AG10803 (cell line): ENCODE data around the gene TYMP.

Experiments
- DNase-seq: peaks from one replicate; pipeline ENCODE4 v3.0.0; 2010; ENCODE audit warnings: low read depth
- H3K4me3 ChIP-seq: 2 replicates; pipeline ENCODE4 v1.5.1; 2011; ENCODE audit warnings: mild to moderate bottlenecking, low read length, control low read depth
- TF ChIP-seq, protein P1 (sequence below): conservative IDR thresholded peaks from 2 replicates; pipeline ENCODE4 v1.5.1; 2011; ENCODE audit warnings: mild to moderate bottlenecking, low read length, control low read depth, inconsistent platforms

The TYMP gene

DNA sequence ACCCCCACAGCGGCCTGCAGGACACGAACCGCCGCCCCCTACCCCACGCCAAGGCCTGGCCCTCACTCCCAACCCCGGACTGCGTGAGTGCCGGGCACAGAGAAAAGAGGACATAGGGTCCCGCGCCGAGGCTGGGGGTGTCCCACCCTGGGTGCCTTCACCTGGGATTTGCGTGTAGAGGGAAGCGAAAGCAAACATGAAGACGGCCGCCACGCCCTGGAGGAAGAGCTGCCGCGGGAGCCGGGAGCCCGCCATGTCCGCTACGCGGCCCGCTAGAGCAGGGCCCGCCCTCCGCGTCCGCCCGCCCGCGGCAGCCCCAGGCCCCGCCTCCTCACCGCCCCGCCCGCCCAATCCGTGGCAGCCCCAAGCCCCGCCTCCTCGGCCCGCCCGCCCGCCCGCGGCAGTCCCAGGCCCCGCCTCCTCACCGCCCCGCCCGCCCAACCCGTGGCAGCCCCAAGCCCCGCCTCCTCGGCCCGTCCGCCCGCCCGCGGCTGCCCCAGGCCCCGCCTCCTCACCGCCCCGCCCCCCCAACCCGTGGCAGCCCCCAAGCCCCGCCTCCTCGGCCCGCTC lies 22.3 kb downstream of the TYMP start, which contains the start of gene LMF2:
TSS of gene LMF2 (minus strand) at position 282 of the 570 bp plus-strand sequence. CDS start at position 255, 27 bp downstream.
- H3K4me3 ChIP-seq, result peak within 1 kb of the TSS; percentile 97
- TF ChIP-seq, protein P1, sequence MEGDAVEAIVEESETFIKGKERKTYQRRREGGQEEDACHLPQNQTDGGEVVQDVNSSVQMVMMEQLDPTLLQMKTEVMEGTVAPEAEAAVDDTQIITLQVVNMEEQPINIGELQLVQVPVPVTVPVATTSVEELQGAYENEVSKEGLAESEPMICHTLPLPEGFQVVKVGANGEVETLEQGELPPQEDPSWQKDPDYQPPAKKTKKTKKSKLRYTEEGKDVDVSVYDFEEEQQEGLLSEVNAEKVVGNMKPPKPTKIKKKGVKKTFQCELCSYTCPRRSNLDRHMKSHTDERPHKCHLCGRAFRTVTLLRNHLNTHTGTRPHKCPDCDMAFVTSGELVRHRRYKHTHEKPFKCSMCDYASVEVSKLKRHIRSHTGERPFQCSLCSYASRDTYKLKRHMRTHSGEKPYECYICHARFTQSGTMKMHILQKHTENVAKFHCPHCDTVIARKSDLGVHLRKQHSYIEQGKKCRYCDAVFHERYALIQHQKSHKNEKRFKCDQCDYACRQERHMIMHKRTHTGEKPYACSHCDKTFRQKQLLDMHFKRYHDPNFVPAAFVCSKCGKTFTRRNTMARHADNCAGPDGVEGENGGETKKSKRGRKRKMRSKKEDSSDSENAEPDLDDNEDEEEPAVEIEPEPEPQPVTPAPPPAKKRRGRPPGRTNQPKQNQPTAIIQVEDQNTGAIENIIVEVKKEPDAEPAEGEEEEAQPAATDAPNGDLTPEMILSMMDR, result no peak
- no peak for DNase-seq

DNA sequence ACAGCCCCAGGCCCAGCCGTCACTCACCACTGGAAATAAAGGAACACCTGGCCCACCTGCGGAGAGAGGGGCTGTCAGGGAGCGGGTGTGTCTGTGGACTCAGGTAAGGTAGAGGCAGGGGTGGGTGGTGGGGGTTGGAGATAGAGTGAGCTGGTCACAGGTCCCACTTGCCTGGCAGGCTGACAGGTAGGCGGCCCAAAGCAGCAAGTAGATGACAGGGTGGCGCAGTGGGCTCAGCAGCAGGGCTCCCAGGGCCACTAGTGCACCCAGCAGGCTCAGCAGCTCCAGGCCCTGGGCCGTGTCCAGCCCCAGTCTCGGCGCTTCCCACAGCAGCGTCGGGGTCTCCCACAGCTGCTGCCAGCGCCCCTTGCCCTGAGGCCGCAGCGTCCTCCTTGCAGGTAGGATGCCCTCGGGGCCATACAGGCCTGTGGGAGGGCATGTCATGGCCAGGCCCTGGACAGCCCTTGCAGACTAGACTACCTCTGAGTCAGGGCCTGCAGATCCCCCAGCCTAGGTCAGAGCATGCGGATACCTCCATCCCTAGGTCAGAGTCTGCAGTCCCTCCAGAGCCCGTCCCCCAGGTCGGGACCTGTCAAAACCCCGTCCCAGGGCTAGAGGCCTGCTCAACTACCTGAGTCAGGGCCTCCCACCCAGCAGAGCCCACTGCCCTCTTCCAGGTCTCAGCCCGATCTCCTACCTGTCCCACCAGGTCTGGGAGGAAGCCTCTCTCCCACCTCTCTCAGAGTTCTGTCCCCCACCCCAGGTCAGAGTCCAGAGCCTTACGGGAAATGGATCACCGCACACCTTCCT lies 23.0 kb downstream of the TYMP start:
- TF ChIP-seq, protein P1, result no peak
- no peak for DNase-seq
- peak overlapping the region; percentile 97 for H3K4me3 ChIP-seq

- no peak for DNase-seq
- peak overlapping the region; percentile 97 for H3K4me3 ChIP-seq
- TF ChIP-seq, protein P1, result no peak
These were observed 23.8 kb downstream of the TYMP start for GRCh38 chr22:50505776-50506610.

GRCh38 chr22:50505276-50505775 lies 24.5 kb downstream of the TYMP start:
- no peak for DNase-seq
- H3K4me3 ChIP-seq, result no peak overlapping the region
- TF ChIP-seq, protein P1, result no peak

DNA sequence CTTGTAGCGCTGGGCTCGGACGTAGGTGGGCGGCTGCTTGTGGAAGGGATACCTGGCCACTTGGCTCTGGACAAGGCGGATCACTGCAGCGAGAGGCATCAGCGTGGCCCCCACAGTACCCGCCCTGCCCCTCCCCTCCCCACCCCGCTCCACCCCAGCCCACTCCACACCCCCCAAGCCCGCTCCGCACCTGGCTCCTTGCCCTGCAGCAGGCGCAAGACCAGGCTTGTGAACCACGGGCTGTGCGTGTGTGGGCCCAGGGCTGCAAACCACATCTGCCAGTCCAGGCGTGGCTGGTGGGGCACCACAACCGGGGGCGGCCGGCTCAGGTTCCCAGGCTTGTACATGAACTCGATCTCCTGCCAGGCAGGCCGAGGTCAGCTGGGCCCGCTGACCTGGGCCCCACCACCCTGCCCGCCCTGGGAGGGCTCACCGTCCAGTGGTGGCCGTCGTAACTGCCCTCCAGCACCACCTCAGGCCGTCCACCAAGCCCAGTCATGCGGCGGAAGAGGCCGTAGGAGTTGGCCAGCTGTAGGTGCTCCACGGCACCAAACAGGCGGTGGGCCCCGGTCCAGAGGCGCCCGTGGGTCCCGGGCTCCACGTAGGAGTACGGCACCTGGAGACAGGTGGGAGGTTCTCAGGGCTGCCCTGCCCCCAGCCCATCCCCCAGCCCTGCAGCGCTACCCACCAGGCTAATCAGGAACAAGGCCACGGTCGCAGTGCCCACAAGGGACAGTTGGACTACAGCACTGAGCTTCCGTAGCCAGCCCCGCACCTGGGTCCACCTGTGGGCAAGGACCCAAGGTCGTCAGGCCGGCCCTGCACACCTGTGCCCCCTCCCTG lies 25.2 kb downstream of the TYMP start:
- no peak for DNase-seq
- H3K4me3 ChIP-seq, result no peak overlapping the region
- TF ChIP-seq, protein P1, result no peak

DNA sequence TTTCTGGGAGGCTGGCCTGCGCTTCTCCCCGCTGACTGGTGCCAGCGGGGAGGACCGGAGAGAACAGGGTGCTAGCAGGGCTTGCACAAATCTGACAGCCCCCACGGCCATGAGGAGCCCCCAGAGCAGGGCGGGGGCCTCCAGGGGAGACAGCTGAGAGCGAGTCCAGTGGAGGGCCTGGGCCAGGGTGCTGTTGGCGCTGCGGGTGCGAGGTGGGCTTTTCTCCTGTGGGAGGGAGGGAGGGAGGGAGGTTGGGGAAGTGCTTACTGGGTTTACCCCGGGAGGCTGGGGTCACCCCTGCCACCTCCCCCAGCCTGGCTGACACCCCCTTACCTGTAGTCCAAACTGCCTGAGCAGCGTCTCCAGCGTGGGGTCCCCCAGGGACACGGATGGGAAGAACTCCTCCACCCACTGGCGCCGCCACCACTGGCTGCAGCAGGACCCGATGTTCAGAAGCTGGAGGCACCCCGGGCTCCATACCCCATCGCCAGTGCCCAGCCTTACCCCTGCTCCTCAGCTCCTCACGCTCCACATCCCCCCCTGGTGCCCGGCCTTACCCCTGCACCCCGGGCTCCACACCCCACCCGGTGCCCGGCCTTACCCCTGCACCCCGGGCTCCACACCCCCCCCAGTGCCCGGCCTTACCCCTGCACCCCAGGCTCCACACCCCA lies 26.2 kb downstream of the TYMP start:
- no peak overlapping the region for H3K4me3 ChIP-seq
- TF ChIP-seq, protein P1, result no peak
- no peak for DNase-seq
